ENCODE results near the gene TSPEAR. TPM values are rescaled to one million over a fixed set of nuclear protein-coding genes. Genes with fewer than 3 reads are reported as not detected.

TSPEAR gene
- total and polyA plus RNA-seq, 2 of the 13 experiments (the other 11 are each of a cell fraction or from before 2014, with no cell fraction given): 0.07 to 0.32 TPM

DNA sequence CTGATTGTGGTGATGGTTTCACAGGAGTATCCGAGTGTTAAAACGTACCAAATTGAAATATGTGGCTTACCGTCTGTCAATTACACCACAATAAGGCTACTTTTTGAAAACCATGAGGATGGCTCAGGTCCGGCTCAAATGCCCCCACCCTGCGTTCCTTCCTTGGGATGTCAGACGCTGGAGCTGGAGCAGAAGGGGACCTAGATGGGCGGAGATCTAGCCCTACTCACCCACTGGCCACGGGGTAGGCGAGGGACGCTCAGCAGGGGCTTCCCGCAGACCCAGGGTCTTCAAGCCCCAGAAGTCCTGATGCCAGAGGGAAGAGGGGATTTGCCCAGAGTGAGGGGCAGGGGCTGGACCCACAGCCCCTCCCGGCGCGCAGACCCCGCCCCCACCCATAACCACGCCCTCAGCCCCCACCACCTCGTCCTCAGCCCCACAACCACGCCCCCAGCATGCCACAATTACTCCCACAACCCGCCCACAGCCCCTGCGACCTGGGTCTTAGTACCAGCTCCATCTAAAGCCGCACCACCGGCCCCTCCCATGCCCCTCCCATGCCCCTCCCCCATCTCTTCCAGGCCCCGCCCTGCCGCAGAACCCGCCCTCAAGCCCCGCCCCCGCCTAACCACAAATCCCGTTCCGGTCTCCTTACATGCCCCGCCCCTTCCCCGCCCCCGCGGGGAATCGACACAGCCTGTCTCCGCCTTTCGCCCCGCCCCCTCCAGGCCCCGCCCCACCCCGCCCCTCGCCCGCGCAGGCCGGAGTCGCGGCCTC lies 256.4 kb downstream of the TSPEAR start, which contains the start of gene LRRC3 (continued):
- peak; percentile 17; the same call in 1 of the 2 replicates for TF ChIP-seq SAP130 (CRISPR knock-in tag; IDR thresholded peaks at IDR 0.05; ENCODE audit: low read depth)

DNA sequence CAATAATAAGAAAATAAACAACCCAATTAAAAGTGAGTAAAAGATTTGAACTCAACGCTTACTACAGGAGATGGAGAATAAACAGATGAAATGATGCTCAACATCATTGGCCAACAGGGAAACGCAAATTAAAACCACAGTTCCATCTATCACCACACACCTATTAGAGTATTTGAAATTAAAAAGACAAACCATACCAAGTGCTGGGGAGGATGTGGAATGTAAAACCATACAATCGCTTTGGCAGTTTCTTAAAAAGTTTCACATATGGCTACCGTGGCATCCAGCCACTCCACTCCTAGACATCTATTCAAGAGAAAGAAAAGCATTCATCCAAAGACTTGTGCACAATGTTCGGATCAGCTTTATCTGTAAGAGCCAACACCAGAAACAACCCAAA lies 257.3 kb downstream of the TSPEAR start:
- H3K4me1 ChIP-seq (ENCODE audit: insufficient read depth, low read length): peaks cover 51% of the 10 kb centered on the region
- no peak overlapping the region for H2AFZ ChIP-seq (ENCODE audit: low read length)
- H3K9me3 ChIP-seq (ENCODE audit: low read length): no peaks in the 10 kb centered on the region
- H3K36me3 ChIP-seq (replicated peaks in 1 of 2; ENCODE audit: control insufficient read depth in 1 of 2, insufficient read depth in 2 of 2, low read length in 2 of 2): no peaks in the 10 kb centered on the region; a peak in 1 of 5 replicates
- BruUV-seq (replicated peaks): no TSS peak
- H3K4me2 ChIP-seq (ENCODE audit: low read depth, low read length): 0 out of 2 replicates have a peak overlapping the region, but pooled peaks have one; percentile 81
- H3K4me3 ChIP-seq (replicated peaks in 1 of 3; ENCODE audit: insufficient read depth in 1 of 3, low read depth in 2 of 3, low read length in 3 of 3): no peak overlapping the region
- FAIRE-seq (no peak), ATAC-seq (no peak), DNase-seq (ENCODE audit: low spot score) (no peak)
- H3K9ac ChIP-seq (ENCODE audit: insufficient read depth, low read depth, low read length): no peak overlapping the region
- no peak overlapping the region for H3K27ac ChIP-seq (ENCODE audit: extremely low read length, insufficient read depth, low read length)
- peaks cover 15% of the 10 kb centered on the region for H3K79me2 ChIP-seq (ENCODE audit: insufficient read depth, low read length)
- WGBS (ENCODE audit: low lambda C conversion rate): 73% methylated on average over 5 of the region's 5 CpGs
- POLR2A ChIA-PET: no interaction called here
- CTCF ChIA-PET (ENCODE audit: low intra/inter-chr PET ratio, low total read pairs): no interaction called here
- intact Hi-C loops (cut with micrococcal nuclease; ENCODE audit: unreplicated experiment): no loop called here
- H3K27me3 ChIP-seq (ENCODE audit: control insufficient read depth in 1 of 2, insufficient read depth in 2 of 2, low read length in 2 of 2): no peaks in the 10 kb centered on the region; a peak in 2 of 5 replicates
- in situ Hi-C loops (cut with HindIII; ENCODE audit: extremely low pct_ligation_motif_present, low pct_unique_long_range_greater_than_20kb): no loop called here
- H4K20me1 ChIP-seq (ENCODE audit: insufficient read depth, low read length): no peaks in the 10 kb centered on the region
- TF ChIP-seq ZNF556 (CRISPR knock-in tag; IDR thresholded peaks at IDR 0.05; ENCODE audit: borderline replicate concordance) (no peak), SMYD3 (CRISPR knock-in tag; IDR thresholded peaks at IDR 0.05) (no peak), HNRNPLL (IDR thresholded peaks at IDR 0.05; ENCODE audit: low read depth, low read length, poor library complexity, severe bottlenecking) (no peak), ZNF589 (CRISPR knock-in tag; conservative IDR thresholded peaks at IDR 0.05) (no peak), MAFK (conservative IDR thresholded peaks at IDR 0.05 in 1 of 2, IDR thresholded peaks at IDR 0.05 in 1 of 2; ENCODE audit: low read length in 2 of 2) (no peak), ZNF383 (CRISPR knock-in tag; IDR thresholded peaks at IDR 0.05; ENCODE audit: borderline replicate concordance) (no peak)
- TF ChIP-seq, protein P1, sequence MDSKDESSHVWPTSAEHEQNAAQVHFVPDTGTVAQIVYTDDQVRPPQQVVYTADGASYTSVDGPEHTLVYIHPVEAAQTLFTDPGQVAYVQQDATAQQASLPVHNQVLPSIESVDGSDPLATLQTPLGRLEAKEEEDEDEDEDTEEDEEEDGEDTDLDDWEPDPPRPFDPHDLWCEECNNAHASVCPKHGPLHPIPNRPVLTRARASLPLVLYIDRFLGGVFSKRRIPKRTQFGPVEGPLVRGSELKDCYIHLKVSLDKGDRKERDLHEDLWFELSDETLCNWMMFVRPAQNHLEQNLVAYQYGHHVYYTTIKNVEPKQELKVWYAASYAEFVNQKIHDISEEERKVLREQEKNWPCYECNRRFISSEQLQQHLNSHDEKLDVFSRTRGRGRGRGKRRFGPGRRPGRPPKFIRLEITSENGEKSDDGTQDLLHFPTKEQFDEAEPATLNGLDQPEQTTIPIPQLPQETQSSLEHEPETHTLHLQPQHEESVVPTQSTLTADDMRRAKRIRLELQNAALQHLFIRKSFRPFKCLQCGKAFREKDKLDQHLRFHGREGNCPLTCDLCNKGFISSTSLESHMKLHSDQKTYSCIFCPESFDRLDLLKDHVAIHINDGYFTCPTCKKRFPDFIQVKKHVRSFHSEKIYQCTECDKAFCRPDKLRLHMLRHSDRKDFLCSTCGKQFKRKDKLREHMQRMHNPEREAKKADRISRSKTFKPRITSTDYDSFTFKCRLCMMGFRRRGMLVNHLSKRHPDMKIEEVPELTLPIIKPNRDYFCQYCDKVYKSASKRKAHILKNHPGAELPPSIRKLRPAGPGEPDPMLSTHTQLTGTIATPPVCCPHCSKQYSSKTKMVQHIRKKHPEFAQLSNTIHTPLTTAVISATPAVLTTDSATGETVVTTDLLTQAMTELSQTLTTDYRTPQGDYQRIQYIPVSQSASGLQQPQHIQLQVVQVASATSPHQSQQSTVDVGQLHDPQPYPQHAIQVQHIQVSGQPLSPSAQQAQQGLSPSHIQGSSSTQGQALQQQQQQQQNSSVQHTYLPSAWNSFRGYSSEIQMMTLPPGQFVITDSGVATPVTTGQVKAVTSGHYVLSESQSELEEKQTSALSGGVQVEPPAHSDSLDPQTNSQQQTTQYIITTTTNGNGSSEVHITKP (CRISPR knock-in tag; IDR thresholded peaks at IDR 0.05; ENCODE audit: low read depth): no peak
- TF ChIP-seq, protein P2, sequence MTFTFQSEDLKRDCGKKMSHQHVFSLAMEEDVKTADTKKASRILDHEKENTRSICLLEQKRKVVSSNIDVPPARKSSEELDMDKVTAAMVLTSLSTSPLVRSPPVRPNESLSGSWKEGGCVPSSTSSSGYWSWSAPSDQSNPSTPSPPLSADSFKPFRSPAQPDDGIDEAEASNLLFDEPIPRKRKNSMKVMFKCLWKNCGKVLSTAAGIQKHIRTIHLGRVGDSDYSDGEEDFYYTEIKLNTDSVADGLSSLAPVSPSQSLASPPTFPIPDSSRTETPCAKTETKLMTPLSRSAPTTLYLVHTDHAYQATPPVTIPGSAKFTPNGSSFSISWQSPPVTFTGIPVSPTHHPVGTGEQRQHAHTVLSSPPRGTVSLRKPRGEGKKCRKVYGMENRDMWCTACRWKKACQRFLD (CRISPR knock-in tag; IDR thresholded peaks at IDR 0.05; ENCODE audit: borderline replicate concordance): no peak
- TF ChIP-seq, protein P3, sequence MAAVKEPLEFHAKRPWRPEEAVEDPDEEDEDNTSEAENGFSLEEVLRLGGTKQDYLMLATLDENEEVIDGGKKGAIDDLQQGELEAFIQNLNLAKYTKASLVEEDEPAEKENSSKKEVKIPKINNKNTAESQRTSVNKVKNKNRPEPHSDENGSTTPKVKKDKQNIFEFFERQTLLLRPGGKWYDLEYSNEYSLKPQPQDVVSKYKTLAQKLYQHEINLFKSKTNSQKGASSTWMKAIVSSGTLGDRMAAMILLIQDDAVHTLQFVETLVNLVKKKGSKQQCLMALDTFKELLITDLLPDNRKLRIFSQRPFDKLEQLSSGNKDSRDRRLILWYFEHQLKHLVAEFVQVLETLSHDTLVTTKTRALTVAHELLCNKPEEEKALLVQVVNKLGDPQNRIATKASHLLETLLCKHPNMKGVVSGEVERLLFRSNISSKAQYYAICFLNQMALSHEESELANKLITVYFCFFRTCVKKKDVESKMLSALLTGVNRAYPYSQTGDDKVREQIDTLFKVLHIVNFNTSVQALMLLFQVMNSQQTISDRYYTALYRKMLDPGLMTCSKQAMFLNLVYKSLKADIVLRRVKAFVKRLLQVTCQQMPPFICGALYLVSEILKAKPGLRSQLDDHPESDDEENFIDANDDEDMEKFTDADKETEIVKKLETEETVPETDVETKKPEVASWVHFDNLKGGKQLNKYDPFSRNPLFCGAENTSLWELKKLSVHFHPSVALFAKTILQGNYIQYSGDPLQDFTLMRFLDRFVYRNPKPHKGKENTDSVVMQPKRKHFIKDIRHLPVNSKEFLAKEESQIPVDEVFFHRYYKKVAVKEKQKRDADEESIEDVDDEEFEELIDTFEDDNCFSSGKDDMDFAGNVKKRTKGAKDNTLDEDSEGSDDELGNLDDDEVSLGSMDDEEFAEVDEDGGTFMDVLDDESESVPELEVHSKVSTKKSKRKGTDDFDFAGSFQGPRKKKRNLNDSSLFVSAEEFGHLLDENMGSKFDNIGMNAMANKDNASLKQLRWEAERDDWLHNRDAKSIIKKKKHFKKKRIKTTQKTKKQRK (IDR thresholded peaks at IDR 0.05; ENCODE audit: low read length): no peak
